IPS DF 6.9 (cell line): ENCODE data around the gene PTPN22.

ENCODE experiments used
- DNase-seq: peaks from one replicate; pipeline ENCODE4 v3.0.0-alpha.2; 2013; ENCODE audit warnings: low read depth, low spot score
- H3K27ac ChIP-seq: one replicate; pipeline ENCODE4 v1.5.1; 2013; ENCODE audit warnings: low read length, control low read depth
- H3K27me3 ChIP-seq: 2 replicates; pipeline ENCODE4 v1.6.1; 2013; ENCODE audit warnings: mild to moderate bottlenecking, low read length; ENCODE audit not compliant: control insufficient read depth, insufficient read depth
- H3K36me3 ChIP-seq: 2 replicates; pipeline ENCODE4 v1.6.1; 2013; ENCODE audit warnings: low read length; ENCODE audit not compliant: control insufficient read depth, insufficient read depth
- H3K4me1 ChIP-seq: 2 replicates; pipeline ENCODE4 v1.6.1; 2013; ENCODE audit warnings: low read length; ENCODE audit not compliant: control insufficient read depth, insufficient read depth
- H3K4me3 ChIP-seq: 2 replicates; pipeline ENCODE4 v1.5.1; 2013; ENCODE audit warnings: mild to moderate bottlenecking, low read length
- H3K9me3 ChIP-seq: 2 replicates; pipeline ENCODE4 v1.6.1; 2013; ENCODE audit warnings: low read length, inconsistent platforms; ENCODE audit not compliant: control insufficient read depth, insufficient read depth
- WGBS: extraction: QIAGEN DNeasy Blood & Tissue Kit; methylation state at CpG from one replicate; pipeline ENCODE4 v1.1.7; 2013; ENCODE audit warnings: mixed read lengths, missing lambda C conversion rate; ENCODE audit not compliant: insufficient read length, insufficient coverage; 5-methylcytosine and 5-hydroxymethylcytosine counted together

Gene PTPN22

DNA sequence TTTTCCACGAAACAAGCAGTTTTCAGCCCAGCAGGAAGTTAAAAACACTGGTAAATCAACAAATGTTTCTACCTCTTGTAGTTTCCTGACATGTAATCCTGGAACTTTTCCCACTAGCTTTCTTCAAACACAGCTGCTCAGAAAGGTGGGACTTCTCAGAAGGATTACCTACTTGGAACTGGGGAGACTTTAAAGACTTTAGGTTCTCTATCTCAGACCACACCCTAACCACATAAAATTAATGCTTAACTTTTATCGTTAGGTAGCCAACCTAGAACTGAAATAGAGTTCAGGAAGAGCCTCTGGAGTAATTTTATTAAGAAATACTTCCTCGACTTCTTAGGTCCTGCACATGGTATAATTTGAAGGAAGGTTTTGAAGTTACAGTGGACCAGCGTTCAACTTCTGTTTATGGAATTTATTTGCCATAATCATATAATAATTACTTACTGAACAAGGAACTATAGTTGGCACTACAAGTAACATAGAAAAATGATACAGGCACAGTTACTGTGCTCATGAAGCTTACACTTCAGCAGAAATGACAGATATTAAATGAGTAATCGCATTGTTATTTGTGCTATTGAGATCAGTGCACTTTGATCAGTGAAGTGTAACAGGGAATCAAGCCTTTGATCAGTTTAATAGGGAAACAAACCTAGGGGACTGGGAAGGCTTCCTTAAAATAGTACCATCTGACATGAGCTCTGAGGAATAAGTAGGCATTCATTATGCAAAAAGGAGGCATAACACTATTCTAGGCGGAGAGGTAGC is 16.1 kb upstream of the PTPN22 start, which contains the start of gene BCL2L15:
TSS of gene BCL2L15 (minus strand) at position 180 of the 774 bp plus-strand sequence. CDS start 206 bp downstream, outside the sequence.
- H3K4me1 ChIP-seq, result no peaks in the 10 kb centered on the region
- WGBS, result no CpG with 5 or more reads among the region's 6 CpGs
- no peak for DNase-seq

DNA sequence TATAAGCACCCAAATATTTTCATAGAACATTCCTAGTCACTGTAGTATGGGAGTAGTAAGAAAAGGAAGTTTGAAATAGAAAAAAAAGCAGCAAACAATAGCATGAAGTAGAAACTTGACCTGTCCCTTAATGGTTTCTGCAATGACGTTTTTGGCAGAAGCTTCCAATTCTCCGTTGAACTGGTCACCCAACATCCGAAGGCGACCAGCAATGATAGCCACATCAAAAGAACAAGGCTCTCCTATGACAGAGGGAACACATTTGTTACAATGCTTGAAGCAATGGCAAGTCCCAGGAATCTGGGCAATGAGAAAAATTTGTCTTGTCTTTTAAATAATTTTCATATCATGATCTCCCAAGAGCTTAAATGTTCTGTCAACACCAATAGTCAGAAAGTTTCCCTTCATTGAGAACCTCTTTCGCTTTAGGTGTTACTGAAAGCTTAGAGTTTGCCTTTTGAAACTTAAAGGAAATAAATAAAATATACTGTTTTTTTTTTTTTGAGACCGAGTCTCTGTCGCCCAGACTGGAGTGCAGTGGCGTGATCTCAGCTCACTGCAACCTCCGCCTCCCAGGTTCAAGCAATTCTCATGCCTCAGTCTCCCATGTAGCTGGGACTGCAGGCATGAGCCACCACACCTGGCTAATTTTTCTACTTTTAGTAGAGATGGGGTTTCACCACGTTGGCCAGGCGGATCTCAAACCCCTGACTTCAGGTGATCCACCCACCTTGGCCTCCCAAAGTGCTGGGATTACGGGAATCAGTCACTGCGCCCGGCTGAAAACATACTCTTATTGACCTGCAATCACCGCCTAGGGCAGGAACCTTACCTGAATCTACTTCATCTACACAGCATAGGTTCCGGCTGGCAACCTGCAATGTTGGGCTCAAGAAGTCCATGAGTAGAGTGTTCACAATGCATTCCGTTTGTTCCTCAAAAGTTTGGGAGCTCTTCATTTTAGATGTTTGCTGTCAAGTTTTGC is 15.2 kb upstream of the PTPN22 start:
- Histone ChIP-seq H3K4me1 (no peaks in the 10 kb centered on the region), H3K9me3 (no peaks in the 10 kb centered on the region), H3K27me3 (no peaks in the 10 kb centered on the region), H3K36me3 (no peaks in the 10 kb centered on the region), H3K27ac (no peak overlapping the region), H3K4me3 (no peak overlapping the region)
- no peak for DNase-seq
- WGBS, result no CpG with 5 or more reads among the region's 17 CpGs

More for the DNA sequence above, 16.1 kb upstream of the PTPN22 start, which contains the start of gene BCL2L15:
- no peaks in the 10 kb centered on the region for H3K36me3 ChIP-seq
- no peaks in the 10 kb centered on the region for H3K27me3 ChIP-seq
- no peak within 1 kb of the TSS for H3K27ac ChIP-seq
- no peak within 1 kb of the TSS for H3K4me3 ChIP-seq
- H3K9me3 ChIP-seq, result no peaks in the 10 kb centered on the region

DNA sequence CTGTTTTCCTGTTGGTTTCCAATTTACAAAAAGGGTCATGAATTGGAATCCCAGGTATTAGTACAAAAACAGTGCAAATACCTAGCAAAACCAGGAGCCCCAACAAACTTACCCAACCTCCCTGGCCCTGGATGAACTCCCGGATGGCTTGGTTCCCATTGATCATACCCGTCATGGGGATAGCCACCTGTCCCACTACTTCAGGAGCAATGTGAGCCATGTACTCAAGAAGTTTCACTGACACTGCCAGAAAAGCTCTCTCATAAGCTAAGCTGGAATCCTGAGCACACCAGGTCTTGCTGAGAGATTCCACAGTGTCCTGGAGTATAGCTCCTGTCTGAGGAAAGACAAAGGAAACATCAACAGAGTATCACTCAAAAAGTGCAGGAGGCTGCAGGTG is 10.1 kb upstream of the PTPN22 start:
- H3K36me3 ChIP-seq, result no peaks in the 10 kb centered on the region
- no peak overlapping the region for H3K4me3 ChIP-seq
- H3K9me3 ChIP-seq, result no peaks in the 10 kb centered on the region
- no peak for DNase-seq
- no CpG with 5 or more reads among the region's 2 CpGs for WGBS
- no peaks in the 10 kb centered on the region for H3K4me1 ChIP-seq
- H3K27ac ChIP-seq, result no peak overlapping the region
- H3K27me3 ChIP-seq, result no peaks in the 10 kb centered on the region

DNA sequence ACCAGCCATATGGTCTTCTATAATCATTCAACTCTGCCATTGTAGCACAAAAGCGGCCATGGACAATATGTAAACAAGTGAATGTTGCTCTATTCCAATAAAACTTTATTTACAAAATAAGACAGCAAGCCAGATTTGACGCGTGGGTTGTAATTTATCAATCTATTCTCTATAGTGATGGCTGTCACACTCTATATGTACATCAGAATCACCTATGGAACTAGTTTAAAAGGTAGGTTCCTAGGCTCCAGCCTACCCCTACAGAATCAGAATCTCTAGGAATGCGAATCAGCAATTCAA is 8.2 kb upstream of the PTPN22 start:
- Histone ChIP-seq H3K27ac (no peak overlapping the region), H3K9me3 (no peaks in the 10 kb centered on the region), H3K4me3 (no peak overlapping the region), H3K36me3 (no peaks in the 10 kb centered on the region), H3K4me1 (no peaks in the 10 kb centered on the region), H3K27me3 (no peaks in the 10 kb centered on the region)
- no CpG with 5 or more reads among the region's 4 CpGs for WGBS
- no peak for DNase-seq

DNA sequence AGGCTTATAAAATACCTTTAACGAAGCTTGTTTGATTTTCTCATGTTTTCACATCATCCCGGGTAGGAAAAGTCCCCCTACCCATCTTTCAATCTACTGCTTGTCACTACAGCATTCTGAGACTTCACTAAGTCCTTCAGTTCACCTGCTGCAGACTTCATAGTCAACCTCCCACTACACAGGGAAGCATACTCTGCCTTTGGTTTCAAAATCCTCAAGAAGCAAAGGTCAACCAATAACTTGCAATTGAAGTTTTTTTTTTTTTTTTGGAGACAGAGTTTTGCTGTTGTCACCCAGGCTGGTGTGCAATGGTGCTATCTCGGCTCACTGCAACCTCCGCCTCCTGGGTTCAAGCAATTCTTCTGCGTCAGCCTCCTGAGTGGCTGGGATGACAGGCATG is 4.7 kb upstream of the PTPN22 start:
- H3K27ac ChIP-seq, result no peak overlapping the region
- no peak for DNase-seq
- no peaks in the 10 kb centered on the region for H3K4me1 ChIP-seq
- no peaks in the 10 kb centered on the region for H3K36me3 ChIP-seq
- no CpG with 5 or more reads among the region's 5 CpGs for WGBS
- no peaks in the 10 kb centered on the region for H3K27me3 ChIP-seq
- H3K9me3 ChIP-seq, result no peaks in the 10 kb centered on the region
- no peak overlapping the region for H3K4me3 ChIP-seq

DNA sequence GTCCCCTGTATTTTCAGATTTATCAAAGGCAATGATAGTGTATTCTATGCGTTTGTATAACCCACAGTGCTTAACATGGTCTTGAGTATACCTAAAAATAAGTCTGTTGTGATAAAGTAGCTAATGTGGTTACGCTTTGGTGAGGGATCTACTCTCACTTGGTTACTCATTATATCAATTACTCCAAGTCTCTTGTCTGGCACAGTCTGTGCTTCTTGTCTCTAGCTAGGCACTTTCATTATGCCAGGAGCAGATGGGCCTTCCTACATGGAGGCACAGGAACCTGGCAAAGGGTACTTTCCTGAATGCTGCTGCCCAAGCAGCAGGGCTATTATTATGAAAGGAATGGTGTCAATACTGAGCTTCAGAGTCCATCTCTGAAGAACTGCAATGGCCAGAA is 4.2 kb upstream of the PTPN22 start:
- Histone ChIP-seq H3K27ac (no peak overlapping the region), H3K4me1 (no peaks in the 10 kb centered on the region), H3K27me3 (no peaks in the 10 kb centered on the region), H3K4me3 (no peak overlapping the region), H3K36me3 (no peaks in the 10 kb centered on the region), H3K9me3 (no peaks in the 10 kb centered on the region)
- no CpG with 5 or more reads among the region's 2 CpGs for WGBS
- DNase-seq, result no peak

DNA sequence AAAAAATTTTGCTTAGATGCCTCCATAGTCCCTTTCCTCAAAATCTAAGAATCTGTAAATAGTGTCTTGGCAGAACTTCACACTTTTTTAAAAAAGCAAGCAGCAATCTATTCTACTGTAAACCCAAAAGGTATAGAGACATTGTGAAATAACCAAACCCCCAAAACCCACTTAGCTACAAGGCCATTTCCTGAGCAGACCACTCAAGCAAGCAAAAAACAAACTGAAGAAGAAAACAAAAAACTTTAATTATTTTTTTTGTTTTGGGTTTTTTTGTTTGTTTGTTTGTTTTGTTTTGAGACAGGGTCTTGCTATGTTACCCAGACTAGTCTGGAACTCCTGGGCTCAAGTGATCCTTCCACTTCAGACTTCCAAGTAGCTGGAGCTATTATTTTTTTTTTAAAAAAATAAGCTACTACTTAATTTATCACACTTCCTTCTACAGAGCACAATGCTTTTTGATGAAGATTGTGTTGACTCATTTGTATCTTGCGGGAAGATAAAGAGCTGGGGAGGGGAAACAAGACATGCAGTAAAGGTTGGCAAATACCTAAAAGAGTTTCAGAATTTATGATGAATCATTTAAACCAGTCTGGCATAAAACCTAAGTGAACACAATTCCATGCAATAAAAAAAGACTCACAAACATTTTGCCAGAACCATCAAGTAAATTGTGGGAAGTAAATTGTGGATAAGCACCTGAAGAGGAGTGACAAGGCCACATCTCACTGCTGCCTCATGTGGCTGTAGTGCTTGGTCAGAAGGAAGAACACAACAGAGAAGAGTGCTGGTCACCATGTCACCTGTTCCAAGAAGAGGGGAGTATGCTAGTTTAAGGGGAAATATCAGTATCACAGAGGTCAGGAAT is 2.7 kb upstream of the PTPN22 start:
- WGBS, result no CpG with 5 or more reads among the region's 1 CpG
- no peaks in the 10 kb centered on the region for H3K36me3 ChIP-seq
- H3K27ac ChIP-seq, result no peak overlapping the region
- H3K4me3 ChIP-seq, result no peak overlapping the region
- no peaks in the 10 kb centered on the region for H3K4me1 ChIP-seq
- peak; percentile 18 for DNase-seq
- H3K9me3 ChIP-seq, result no peaks in the 10 kb centered on the region
- no peaks in the 10 kb centered on the region for H3K27me3 ChIP-seq

DNA sequence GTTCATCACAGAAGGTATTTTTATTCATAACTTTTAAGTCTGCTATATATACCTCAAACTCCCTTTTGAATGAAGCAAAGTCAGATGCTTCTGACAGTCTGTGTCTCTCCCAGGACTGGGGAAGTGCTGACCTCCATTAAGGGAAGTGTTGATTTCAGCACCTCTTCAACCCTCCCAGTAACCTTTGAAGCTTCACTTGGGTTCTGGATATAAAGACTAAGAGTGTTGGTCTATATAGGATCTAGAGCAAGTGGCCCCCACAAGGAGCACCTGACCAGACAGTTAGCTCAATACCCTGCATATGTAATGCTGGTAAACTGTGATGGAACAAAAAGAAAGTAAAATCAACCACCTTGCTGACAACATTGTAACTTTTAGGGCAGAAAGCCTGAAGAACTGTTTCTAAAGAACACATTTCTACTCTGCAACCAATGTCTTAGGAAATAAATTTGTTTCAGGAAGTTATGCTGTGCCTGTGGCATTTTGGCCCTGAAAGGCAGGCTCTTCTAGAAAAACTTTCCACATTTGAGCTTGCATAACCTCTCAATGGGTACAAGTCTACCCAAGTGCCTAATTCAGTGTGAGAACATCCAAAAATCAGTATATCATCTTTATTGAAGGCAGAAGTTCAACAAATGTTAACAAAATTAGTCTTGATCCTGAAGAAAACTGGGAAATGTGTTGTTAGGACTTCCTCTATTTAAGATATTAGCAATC is 865 bp upstream of the PTPN22 start:
- no peaks in the 10 kb centered on the region for H3K4me1 ChIP-seq
- DNase-seq, result no peak
- no peak overlapping the region for H3K4me3 ChIP-seq

DNA sequence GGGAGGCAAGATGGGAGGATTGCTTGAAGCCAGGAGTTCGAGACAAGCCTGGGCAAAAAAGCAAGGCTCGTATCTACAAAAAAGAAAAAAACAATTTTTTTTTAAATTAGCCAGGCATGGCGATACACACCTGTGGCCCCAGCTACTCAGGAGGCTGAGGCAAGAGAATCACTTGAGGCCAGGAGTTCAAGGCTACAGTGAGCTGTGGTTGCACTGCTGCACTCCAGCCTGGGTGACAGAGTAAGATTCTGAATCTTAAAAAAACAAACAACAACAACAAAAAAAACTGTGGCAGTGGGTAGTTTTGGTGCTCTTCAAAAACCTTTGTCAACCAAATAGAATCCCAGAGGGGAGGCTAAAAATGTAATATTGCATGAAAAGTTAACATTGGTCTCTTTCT is 734 bp downstream of the PTPN22 start:
- no CpG with 5 or more reads among the region's 3 CpGs for WGBS
- no peak for DNase-seq
- Histone ChIP-seq H3K27ac (no peak overlapping the region), H3K4me3 (no peak overlapping the region), H3K27me3 (no peaks in the 10 kb centered on the region), H3K36me3 (no peaks in the 10 kb centered on the region), H3K4me1 (no peaks in the 10 kb centered on the region), H3K9me3 (no peaks in the 10 kb centered on the region)

More for the DNA sequence above, 865 bp upstream of the PTPN22 start:
- H3K9me3 ChIP-seq, result no peaks in the 10 kb centered on the region
- H3K27ac ChIP-seq, result no peak overlapping the region
- H3K36me3 ChIP-seq, result no peaks in the 10 kb centered on the region
- H3K27me3 ChIP-seq, result no peaks in the 10 kb centered on the region
